Naive thymus-derived CD4-positive, alpha-beta T cell (primary cell): Measurements from ENCODE around the gene DCAF15. TPM values are rescaled to one million over a fixed set of nuclear protein-coding genes. Genes with fewer than 3 reads are reported as not detected.

Experiments
- ATAC-seq: fragments of 150-1000 bp; cut with Tn5 transposase; 2 replicates; pipeline ENCODE4 v1.10.0; 2021; ENCODE audit warnings: mild to moderate bottlenecking, moderate library complexity
- CTCF ChIA-PET: fragments of 350-600 bp; sonication (Branson Sonifier 250); formaldehyde crosslinking; loops from one replicate; lab custom pipeline; 2021; ENCODE audit warnings: antibody characterized with exemption; lab: Charles Lee
- POLR2A ChIA-PET: fragments of 350-600 bp; sonication (Branson Sonifier 250); formaldehyde crosslinking; loops from one replicate; lab custom pipeline; 2021; ENCODE audit warnings: antibody characterized with exemption, inconsistent platforms; lab: Charles Lee
- DNase-seq, 9 donors: peaks; one replicate each; pipeline versions ENCODE4 v3.0.0 to v3.0.0-alpha.2; 2020 to 2022; ENCODE audit warnings: mixed read lengths in 1 of 9
- H3K27ac ChIP-seq: one replicate; pipeline ENCODE4 v1.7.0; 2013; ENCODE audit warnings: mild to moderate bottlenecking, low read depth, low read length, moderate library complexity
- H3K27me3 ChIP-seq, 2 donors: one replicate each; pipeline ENCODE4 v1.7.0; 2013; ENCODE audit warnings: low read length in 2 of 2, mild to moderate bottlenecking in 2 of 2, moderate library complexity in 2 of 2; ENCODE audit not compliant: control insufficient read depth in 2 of 2, insufficient read depth in 2 of 2
- H3K36me3 ChIP-seq, 3 experiments: 1 replicate in 2 of 3; 2 replicates in 1 of 3; pipeline ENCODE4 v1.7.0; 2013; ENCODE audit warnings: low read length in 3 of 3, mild to moderate bottlenecking in 3 of 3, moderate library complexity in 1 of 3; ENCODE audit not compliant: insufficient read depth in 3 of 3, control insufficient read depth in 2 of 3
- H3K4me1 ChIP-seq, 2 donors: one replicate each; pipeline ENCODE4 v1.7.0; 2013; ENCODE audit warnings: low read length in 2 of 2, mild to moderate bottlenecking in 2 of 2, moderate library complexity in 1 of 2; ENCODE audit not compliant: control insufficient read depth in 2 of 2, insufficient read depth in 2 of 2
- H3K4me3 ChIP-seq: 2 replicates; pipeline ENCODE4 v1.7.0; 2013; ENCODE audit warnings: mild to moderate bottlenecking, low read length
- H3K9me3 ChIP-seq, 3 experiments: 1 replicate in 2 of 3; 2 replicates in 1 of 3; pipeline ENCODE4 v1.7.0; 2013; ENCODE audit warnings: low read length in 3 of 3; ENCODE audit not compliant: control insufficient read depth in 2 of 3
- H3K27ac Mint-ChIP-seq, 9 donors: one replicate each; pipeline ENCODE4 v1.8.0; 2020 to 2022; ENCODE audit warnings: mixed read lengths in 9 of 9, mild to moderate bottlenecking in 8 of 9, moderate library complexity in 5 of 9, inconsistent platforms in 2 of 9
- H3K27me3 Mint-ChIP-seq, 5 donors: one replicate each; pipeline ENCODE4 v1.8.0; 2021 to 2022; ENCODE audit warnings: mixed read lengths in 5 of 5, mild to moderate bottlenecking in 1 of 5
- H3K36me3 Mint-ChIP-seq, 5 donors: one replicate each; pipeline ENCODE4 v1.8.0; 2020 to 2022; ENCODE audit warnings: mixed read lengths in 5 of 5, mild to moderate bottlenecking in 3 of 5, inconsistent platforms in 1 of 5
- H3K4me1 Mint-ChIP-seq, 7 donors: one replicate each; pipeline ENCODE4 v1.8.0; 2020 to 2022; ENCODE audit warnings: mixed read lengths in 7 of 7, mild to moderate bottlenecking in 3 of 7, inconsistent platforms in 1 of 7
- H3K4me3 Mint-ChIP-seq, 10 donors: one replicate each; pipeline ENCODE4 v1.8.0; 2020 to 2022; ENCODE audit warnings: mild to moderate bottlenecking in 10 of 10, mixed read lengths in 10 of 10, moderate library complexity in 6 of 10, inconsistent platforms in 2 of 10
- H3K9me3 Mint-ChIP-seq, 11 donors: one replicate each; pipeline ENCODE4 v1.8.0; 2020 to 2022; ENCODE audit warnings: mixed read lengths in 11 of 11, mild to moderate bottlenecking in 4 of 11, inconsistent platforms in 1 of 11, moderate library complexity in 1 of 11
- intact Hi-C, 2 donors: fragments of 100-400 bp; cut with micrococcal nuclease; formaldehyde crosslinking; loops; one replicate each; pipeline ENCODE4 v1.15.1; 2023
- polyA plus RNA-seq, 2 donors: library from polyadenylated mRNA; unstranded; fragments of 300-500 nt; fragmentation: Illumina TruSeq; gene quantifications; one replicate each; pipeline ENCODE4 v1.2.3, GENCODE V29; 2021
- total RNA-seq, 6 experiments: library from RNA in 5 of 6; stranded (reverse) in 5 of 6; gene quantifications; 1 replicate in 5 of 6; 2 replicates in 1 of 6; pipeline ENCODE4 v1.2.3 and lab custom pipeline; 2021 to 2026

The DCAF15 gene
- total and polyA plus RNA-seq, 7 experiments from 2014 or later, result 3.7 to 92.0 (median 84.5) TPM

- Histone ChIP-seq H3K27me3 (no peaks in the 10 kb centered on the region), H3K36me3 (peaks cover 0 to 31% (median 0%) of the 10 kb centered on the region in 3 experiments), H3K4me3 (no peak overlapping the region), H3K4me1 (no peaks in the 10 kb centered on the region), H3K9me3 (no peaks in the 10 kb centered on the region), H3K27ac (no peak overlapping the region)
- ATAC-seq (no peak), DNase-seq (no peak)
- Mint-ChIP-seq H3K9me3 (peaks cover 0 to 2% (median 0%) of the 10 kb centered on the region in 11 donors), H3K4me1 (peaks cover 3 to 22% (median 9%) of the 10 kb centered on the region in 7 donors), H3K27me3 (peaks cover 0 to 1% (median 0%) of the 10 kb centered on the region in 5 donors), H3K36me3 (peaks cover 0 to 19% (median 4%) of the 10 kb centered on the region in 5 donors), H3K4me3 (no peak overlapping the region), H3K27ac (peak overlapping the region in 1 of 9 donors; percentile 41)
- intact Hi-C loops, result no loop called here
- ChIA-PET CTCF (interaction anchor here (0.6 kb wide), 1 partner anchor 271 kb away, joined by 4 read pairs; no protein-coding TSS in a partner anchor), POLR2A (no interaction called here)
These were observed 23.0 kb upstream of the DCAF15 start for GRCh38 chr19:13929340-13929739.

DNA sequence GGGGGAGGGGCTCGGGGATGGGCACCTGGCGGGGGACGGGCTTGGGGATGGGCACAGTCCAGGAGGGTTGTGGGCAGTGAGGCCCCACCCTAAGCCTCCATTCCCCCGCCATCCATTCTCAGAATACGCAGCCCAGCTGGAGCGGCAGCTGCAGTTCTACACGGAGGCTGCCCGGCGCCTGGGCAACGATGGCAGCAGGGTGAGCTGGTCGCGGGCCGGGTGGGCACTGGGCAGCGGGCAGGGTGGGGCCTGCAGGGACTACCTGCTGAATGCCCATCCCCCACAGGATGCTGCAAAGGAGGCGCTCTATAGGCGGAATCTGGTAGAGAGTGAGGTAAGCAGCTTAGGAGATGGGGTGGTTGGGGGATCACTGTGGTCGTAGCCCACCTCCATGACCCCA, 22.4 kb upstream of the DCAF15 start:
- intact Hi-C loops, result no loop called here
- ChIA-PET POLR2A (interaction anchor here (0.6 kb wide), 1 partner anchor 106 kb away, joined by 6 read pairs; no protein-coding TSS in a partner anchor), CTCF (no interaction called here)
- Mint-ChIP-seq H3K36me3 (peaks cover 0 to 15% (median 1%) of the 10 kb centered on the region in 5 donors), H3K4me3 (no peak overlapping the region), H3K27ac (no peak overlapping the region), H3K4me1 (peaks cover 3 to 22% (median 11%) of the 10 kb centered on the region in 7 donors), H3K9me3 (peaks cover 0 to 3% (median 0%) of the 10 kb centered on the region in 11 donors), H3K27me3 (peaks cover 0 to 7% (median 0%) of the 10 kb centered on the region in 5 donors)
- Histone ChIP-seq H3K4me1 (no peaks in the 10 kb centered on the region), H3K36me3 (peaks cover 0 to 26% (median 0%) of the 10 kb centered on the region in 3 experiments), H3K4me3 (no peak overlapping the region), H3K27me3 (no peaks in the 10 kb centered on the region), H3K27ac (no peak overlapping the region), H3K9me3 (no peaks in the 10 kb centered on the region)
- DNase-seq (no peak), ATAC-seq (no peak)

DNA sequence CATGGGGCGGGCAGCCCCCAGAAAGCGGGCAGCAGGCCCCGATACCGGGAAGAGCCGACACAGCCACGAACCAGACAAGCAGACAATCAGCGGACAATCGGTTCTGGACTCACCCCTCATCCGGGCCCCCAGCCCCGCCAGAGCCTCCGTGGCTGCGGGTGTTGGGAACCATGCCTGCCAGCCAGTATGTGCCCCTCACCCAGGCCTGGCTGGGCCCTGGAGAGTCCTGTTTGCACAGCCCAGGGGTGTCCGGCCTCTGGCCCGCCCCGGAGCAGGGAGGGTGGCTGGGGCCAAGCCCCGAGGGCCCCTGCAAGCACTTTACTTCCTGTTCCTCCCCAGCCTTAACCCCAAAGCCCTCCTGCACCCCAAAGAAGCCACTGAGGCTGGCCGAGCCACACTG, 21.9 kb upstream of the DCAF15 start:
- no peak overlapping the region for H3K27ac Mint-ChIP-seq
- peaks cover 0 to 24% (median 0%) of the 10 kb centered on the region in 3 experiments for H3K36me3 ChIP-seq
- peaks cover 0 to 3% (median 0%) of the 10 kb centered on the region in 11 donors for H3K9me3 Mint-ChIP-seq
- H3K9me3 ChIP-seq, result no peaks in the 10 kb centered on the region
- H3K27me3 ChIP-seq, result no peaks in the 10 kb centered on the region
- H3K4me1 Mint-ChIP-seq, result peaks cover 3 to 22% (median 11%) of the 10 kb centered on the region in 7 donors
- ChIA-PET POLR2A (no interaction called here), CTCF (no interaction called here)
- intact Hi-C loops, result no loop called here
- no peak for DNase-seq
- peaks cover 0 to 7% (median 0%) of the 10 kb centered on the region in 5 donors for H3K27me3 Mint-ChIP-seq
- H3K4me1 ChIP-seq, result no peaks in the 10 kb centered on the region
- H3K4me3 Mint-ChIP-seq, result no peak overlapping the region
- no peak overlapping the region for H3K4me3 ChIP-seq
- peaks cover 0 to 12% (median 0%) of the 10 kb centered on the region in 5 donors for H3K36me3 Mint-ChIP-seq
- no peak overlapping the region for H3K27ac ChIP-seq
- ATAC-seq, result no peak

GRCh38 chr19:13931391-13932148, 20.7 kb upstream of the DCAF15 start:
- CTCF ChIA-PET, result interaction anchor here (0.7 kb wide), 1 partner anchor 14 kb away, joined by 3 read pairs; no protein-coding TSS in a partner anchor
- H3K9me3 Mint-ChIP-seq, result peaks cover 0 to 3% (median 0%) of the 10 kb centered on the region in 11 donors
- Histone ChIP-seq H3K9me3 (no peaks in the 10 kb centered on the region), H3K27ac (no peak overlapping the region), H3K4me1 (no peaks in the 10 kb centered on the region), H3K36me3 (peaks cover 0 to 18% (median 0%) of the 10 kb centered on the region in 3 experiments), H3K4me3 (no peak overlapping the region), H3K27me3 (no peaks in the 10 kb centered on the region)
- H3K27ac Mint-ChIP-seq, result no peak overlapping the region
- H3K4me1 Mint-ChIP-seq, result peaks cover 2 to 15% (median 9%) of the 10 kb centered on the region in 7 donors
- POLR2A ChIA-PET, result no interaction called here
- H3K27me3 Mint-ChIP-seq, result peaks cover 0 to 7% (median 0%) of the 10 kb centered on the region in 5 donors
- ATAC-seq (no peak), DNase-seq (no peak)
- peaks cover 0 to 5% (median 0%) of the 10 kb centered on the region in 5 donors for H3K36me3 Mint-ChIP-seq
- no peak overlapping the region for H3K4me3 Mint-ChIP-seq
- intact Hi-C loops, result no loop called here

DNA sequence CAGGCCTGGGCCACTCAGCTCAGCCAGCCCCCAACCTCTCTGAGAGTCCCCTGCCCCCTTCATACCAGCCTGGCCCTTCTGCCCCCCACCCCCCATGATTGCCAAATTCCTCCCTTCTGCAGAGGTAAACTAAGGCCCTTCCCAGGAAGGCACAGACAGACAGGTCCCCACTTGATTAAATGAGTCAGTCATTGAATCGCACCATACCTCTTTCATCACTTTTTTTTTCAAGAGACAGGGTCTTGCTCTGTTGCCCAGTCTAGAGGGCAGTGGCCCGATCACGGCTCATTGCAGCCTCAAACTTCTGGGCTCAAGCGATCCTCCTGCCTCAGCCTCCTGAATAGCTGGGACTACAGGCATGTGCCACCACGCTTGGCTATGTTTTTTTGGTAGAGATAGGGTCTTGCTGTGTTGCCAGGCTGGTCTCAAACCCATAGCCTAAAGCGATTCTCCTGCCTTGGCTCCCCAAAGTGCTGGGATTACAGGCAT, 20.1 kb upstream of the DCAF15 start:
- CTCF ChIA-PET, result no interaction called here
- H3K27ac Mint-ChIP-seq, result no peak overlapping the region

DNA sequence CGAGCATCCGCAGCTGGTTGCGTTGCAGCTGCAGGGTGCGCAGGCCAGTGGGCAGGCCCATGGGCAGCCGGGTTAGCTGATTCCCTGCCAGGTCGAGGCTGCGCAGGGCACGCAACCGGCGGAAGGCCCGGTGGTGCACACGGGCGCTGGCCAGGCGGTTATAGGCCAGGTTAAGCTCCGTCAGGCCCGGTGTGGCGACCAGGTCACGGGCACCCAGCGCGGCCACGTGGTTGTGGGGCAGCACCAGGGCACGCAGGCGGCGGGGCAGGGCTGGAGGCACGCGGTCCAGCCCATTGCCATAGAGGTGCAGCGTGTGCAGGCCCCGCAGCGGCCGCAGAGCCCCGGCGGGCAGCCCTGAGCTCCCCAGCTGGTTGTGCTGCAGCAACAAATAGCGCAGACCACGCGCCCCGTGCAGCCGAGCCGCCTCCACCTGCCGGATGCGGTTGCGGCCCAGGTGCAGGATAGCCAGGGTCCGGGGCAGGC, 19.4 kb upstream of the DCAF15 start:
- intact Hi-C loops, result no loop called here
- H3K4me3 ChIP-seq, result no peak overlapping the region
- ATAC-seq (no peak), DNase-seq (no peak)
- H3K4me1 Mint-ChIP-seq, result peaks cover 2 to 14% (median 9%) of the 10 kb centered on the region in 7 donors
- peaks cover 0 to 11% (median 0%) of the 10 kb centered on the region in 3 experiments for H3K36me3 ChIP-seq
- H3K9me3 Mint-ChIP-seq, result peaks cover 0 to 3% (median 0%) of the 10 kb centered on the region in 11 donors
- peaks cover 0 to 4% (median 0%) of the 10 kb centered on the region in 5 donors for H3K36me3 Mint-ChIP-seq
- H3K27ac ChIP-seq, result no peak overlapping the region
- H3K9me3 ChIP-seq, result no peaks in the 10 kb centered on the region
- H3K4me1 ChIP-seq, result no peaks in the 10 kb centered on the region
- CTCF ChIA-PET, result interaction anchor here (1.3 to 1.5 kb wide), 2 partner anchors 72 to 141 kb away, joined by 4 to 7 read pairs; no protein-coding TSS in a partner anchor
- H3K27me3 Mint-ChIP-seq, result peaks cover 0 to 13% (median 4%) of the 10 kb centered on the region in 5 donors
- H3K27me3 ChIP-seq, result no peaks in the 10 kb centered on the region
- POLR2A ChIA-PET, result interaction anchor here (0.6 to 1.4 kb wide), 3 partner anchors 54 to 559 kb away, joined by 3 to 6 read pairs (median 4); partner anchors contain the start of gene IL27RA
- H3K4me3 Mint-ChIP-seq, result no peak overlapping the region
- H3K27ac Mint-ChIP-seq, result no peak overlapping the region

More for the DNA sequence above, 20.1 kb upstream of the DCAF15 start:
- Mint-ChIP-seq H3K4me1 (peaks cover 0 to 11% (median 9%) of the 10 kb centered on the region in 7 donors), H3K4me3 (no peak overlapping the region), H3K36me3 (peaks cover 0 to 4% (median 0%) of the 10 kb centered on the region in 5 donors), H3K9me3 (peaks cover 0 to 3% (median 0%) of the 10 kb centered on the region in 11 donors), H3K27me3 (peaks cover 0 to 8% (median 0%) of the 10 kb centered on the region in 5 donors)
- Histone ChIP-seq H3K4me3 (no peak overlapping the region), H3K4me1 (no peaks in the 10 kb centered on the region), H3K27me3 (no peaks in the 10 kb centered on the region), H3K27ac (no peak overlapping the region), H3K9me3 (no peaks in the 10 kb centered on the region), H3K36me3 (peaks cover 0 to 12% (median 0%) of the 10 kb centered on the region in 3 experiments)
- ATAC-seq (no peak), DNase-seq (no peak)
- POLR2A ChIA-PET, result interaction anchor here (0.6 to 1.2 kb wide), 2 partner anchors 53 to 560 kb away, joined by 3 to 4 read pairs; no protein-coding TSS in a partner anchor
- intact Hi-C loops, result no loop called here
